ENCODE data around the gene GNE.

Gene GNE

DNA sequence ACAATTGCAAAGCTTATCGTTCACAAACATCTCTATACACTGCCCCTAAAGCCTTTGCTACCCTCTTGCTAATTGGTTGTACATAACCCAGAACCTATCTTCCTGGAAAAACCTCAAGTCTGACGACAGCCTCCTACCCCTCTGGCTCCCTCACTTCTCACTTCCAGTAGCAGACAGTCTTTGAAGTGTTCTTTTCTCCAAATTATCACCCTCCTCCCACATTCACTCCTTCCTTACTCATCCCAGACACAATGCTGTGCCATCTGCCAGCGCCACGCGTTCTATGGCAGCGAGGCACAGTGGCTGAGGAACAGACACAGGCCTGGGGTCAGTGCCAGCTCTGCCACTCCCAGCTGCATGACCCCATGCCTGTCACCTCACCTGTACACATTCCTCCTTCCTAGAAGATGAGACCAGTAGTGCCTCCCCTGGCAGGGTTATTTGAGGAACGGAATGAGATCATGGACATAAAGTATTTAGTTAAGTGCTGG lies 39.8 kb downstream of the GNE start:
- no peak overlapping the region for H3K4me3 ChIP-seq (ENCODE audit: low read length)
- no peak for DNase-seq (ENCODE audit: low read depth)
- TF ChIP-seq, protein P1, sequence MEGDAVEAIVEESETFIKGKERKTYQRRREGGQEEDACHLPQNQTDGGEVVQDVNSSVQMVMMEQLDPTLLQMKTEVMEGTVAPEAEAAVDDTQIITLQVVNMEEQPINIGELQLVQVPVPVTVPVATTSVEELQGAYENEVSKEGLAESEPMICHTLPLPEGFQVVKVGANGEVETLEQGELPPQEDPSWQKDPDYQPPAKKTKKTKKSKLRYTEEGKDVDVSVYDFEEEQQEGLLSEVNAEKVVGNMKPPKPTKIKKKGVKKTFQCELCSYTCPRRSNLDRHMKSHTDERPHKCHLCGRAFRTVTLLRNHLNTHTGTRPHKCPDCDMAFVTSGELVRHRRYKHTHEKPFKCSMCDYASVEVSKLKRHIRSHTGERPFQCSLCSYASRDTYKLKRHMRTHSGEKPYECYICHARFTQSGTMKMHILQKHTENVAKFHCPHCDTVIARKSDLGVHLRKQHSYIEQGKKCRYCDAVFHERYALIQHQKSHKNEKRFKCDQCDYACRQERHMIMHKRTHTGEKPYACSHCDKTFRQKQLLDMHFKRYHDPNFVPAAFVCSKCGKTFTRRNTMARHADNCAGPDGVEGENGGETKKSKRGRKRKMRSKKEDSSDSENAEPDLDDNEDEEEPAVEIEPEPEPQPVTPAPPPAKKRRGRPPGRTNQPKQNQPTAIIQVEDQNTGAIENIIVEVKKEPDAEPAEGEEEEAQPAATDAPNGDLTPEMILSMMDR (conservative IDR thresholded peaks at IDR 0.05; ENCODE audit: low read depth, low read length), result no peak

DNA sequence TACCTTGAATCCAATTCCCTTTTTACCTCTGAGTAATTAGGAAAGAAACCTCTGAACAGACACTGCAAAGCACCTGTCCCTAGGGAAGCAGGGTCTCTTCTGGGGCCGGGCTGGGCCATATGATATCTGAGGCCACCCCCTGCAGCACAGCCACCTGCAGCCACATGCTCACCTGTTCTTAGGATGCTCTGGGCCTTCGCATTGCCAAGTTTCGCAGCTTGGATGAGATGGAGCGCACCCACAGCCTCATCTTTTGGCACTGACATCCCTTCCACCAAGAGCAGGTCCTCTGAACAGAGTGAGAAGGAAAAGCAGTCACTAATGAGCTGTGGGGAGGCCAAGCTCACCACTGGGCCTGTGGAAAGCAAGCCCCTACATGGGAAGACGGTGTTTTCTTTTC lies 40.2 kb downstream of the GNE start:
- no peak for DNase-seq (ENCODE audit: low read depth)
- TF ChIP-seq, protein P1 (conservative IDR thresholded peaks at IDR 0.05; ENCODE audit: low read depth, low read length), result no peak
- H3K4me3 ChIP-seq (ENCODE audit: low read length), result no peak overlapping the region

DNA sequence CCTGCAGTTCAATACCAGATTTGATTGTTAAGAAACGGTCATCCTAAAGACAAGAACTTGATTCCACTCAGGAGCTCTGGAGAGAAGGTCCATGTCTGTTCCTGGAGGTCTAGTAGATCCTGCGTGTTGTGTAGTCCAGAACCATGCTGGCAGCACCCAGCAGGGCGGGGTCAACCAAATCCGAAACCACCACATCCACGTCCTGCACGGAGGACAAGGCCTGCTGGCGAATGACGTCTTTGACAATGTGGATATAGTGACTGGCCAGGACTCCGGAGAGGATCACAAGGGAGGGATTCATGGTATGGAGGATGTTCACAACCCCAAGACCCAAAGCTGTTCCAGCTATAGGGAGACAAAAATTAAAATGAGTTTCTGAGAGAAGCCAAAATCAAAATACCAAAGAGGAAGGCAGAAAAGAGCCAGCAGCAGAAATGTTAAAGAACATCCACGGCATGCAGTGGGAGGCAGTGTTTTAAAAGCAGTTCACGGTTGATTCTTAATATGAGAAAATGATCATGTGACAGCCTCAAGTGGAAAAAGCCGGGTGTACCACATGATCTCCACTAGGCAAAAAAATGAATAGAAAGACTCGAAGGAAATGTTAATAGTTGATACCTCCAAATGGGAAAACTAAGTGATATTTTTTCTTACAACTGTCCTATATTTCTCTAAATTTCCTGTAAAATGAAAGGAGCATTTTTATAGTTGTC lies 40.8 kb downstream of the GNE start:
- TF ChIP-seq, protein P1 (conservative IDR thresholded peaks at IDR 0.05; ENCODE audit: low read depth, low read length), result no peak
- DNase-seq (ENCODE audit: low read depth), result no peak
- H3K4me3 ChIP-seq (ENCODE audit: low read length), result no peak overlapping the region

DNA sequence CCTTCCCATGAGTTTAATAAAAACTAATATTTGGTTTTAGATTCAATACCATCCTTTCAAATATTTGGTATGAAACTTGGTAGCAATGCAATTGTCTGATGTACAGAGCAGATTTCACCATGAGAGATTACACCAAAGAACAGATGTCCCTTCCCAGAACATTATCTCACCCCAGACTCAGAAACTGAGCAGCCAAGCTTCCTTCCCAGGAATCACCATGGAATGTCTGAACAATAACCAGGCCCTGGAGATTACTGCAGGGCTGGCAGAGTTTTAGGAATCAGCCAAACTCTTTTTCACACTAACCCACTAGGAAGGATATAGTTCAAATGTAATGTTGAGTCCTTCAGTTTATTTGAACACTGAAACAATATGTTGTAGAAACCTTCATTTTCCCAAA lies 43.7 kb downstream of the GNE start:
- H3K4me3 ChIP-seq (ENCODE audit: low read length), result no peak overlapping the region
- TF ChIP-seq, protein P1 (conservative IDR thresholded peaks at IDR 0.05; ENCODE audit: low read depth, low read length), result no peak
- no peak for DNase-seq (ENCODE audit: low read depth)

DNA sequence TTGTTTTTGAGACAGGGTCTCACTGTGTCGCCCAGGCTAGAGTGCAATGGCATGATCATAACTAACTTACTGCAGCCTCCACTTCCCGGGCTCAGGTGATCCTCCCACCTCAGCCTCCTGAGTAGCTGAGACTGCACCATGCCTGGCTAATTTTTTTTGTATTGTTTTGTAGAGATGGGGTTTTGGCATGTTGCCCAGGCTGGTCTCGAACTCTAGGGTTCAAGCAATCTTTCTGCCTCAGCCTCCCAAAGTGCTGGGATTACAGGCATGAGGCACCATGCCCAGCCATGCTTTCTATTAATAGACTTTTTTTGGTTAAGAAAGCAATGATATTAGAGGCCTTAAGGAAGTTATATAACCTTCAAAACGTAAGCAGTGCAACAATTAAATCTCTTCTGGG lies 44.3 kb downstream of the GNE start:
- TF ChIP-seq, protein P1 (conservative IDR thresholded peaks at IDR 0.05; ENCODE audit: low read depth, low read length), result no peak
- no peak for DNase-seq (ENCODE audit: low read depth)
- H3K4me3 ChIP-seq (ENCODE audit: low read length), result no peak overlapping the region

DNA sequence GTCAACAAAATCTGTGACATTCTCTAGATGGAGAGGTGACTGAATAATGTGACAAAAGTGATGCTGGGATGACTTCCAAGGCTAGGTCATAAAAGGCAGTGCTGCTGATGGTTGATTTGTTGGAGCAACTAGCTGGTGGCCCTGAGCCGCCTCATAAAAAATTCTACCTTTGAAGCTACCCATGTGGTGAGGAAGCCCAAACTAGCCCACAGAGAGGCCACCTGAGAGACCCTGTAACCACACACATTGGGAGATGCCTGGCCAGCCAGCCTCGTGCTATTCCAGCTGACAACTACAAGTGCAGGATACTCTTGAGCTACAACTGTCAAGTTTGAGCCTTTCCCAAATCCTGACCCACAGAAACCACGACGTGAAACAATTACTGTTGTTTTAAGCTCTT lies 44.9 kb downstream of the GNE start:
- no peak overlapping the region for H3K4me3 ChIP-seq (ENCODE audit: low read length)
- TF ChIP-seq, protein P1 (conservative IDR thresholded peaks at IDR 0.05; ENCODE audit: low read depth, low read length), result no peak
- DNase-seq (ENCODE audit: low read depth), result no peak

DNA sequence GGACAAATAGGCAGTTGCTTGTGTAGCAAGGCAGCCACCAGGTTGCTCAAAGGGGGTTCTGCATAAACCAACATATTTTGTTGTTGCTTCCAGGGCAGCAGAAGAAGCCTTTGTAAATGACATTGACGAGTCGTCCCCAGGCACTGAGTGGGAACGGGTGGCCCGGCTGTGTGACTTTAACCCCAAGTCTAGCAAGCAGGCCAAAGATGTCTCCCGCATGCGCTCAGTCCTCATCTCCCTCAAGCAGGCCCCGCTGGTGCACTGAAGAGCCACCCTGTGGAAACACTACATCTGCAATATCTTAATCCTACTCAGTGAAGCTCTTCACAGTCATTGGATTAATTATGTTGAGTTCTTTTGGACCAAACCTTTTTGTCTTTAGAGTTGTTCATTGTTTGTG lies 46.7 kb downstream of the GNE start:
- no peak for DNase-seq (ENCODE audit: low read depth)
- no peak overlapping the region for H3K4me3 ChIP-seq (ENCODE audit: low read length)
- TF ChIP-seq, protein P1 (conservative IDR thresholded peaks at IDR 0.05; ENCODE audit: low read depth, low read length), result no peak

All from retinal pigment epithelial cell (primary cell).